Lower leg skin (tissue), 3 donors: Measurements from ENCODE around the gene PKP2.

Experiments used
- POLR2A ChIP-seq, 2 donors: fragments of 450-650 bp; IDR thresholded peaks; one replicate each; pipeline ENCODE4 v1.6.1; 2016 to 2017; ENCODE audit warnings: antibody characterized with exemption in 2 of 2, mild to moderate bottlenecking in 1 of 2, moderate library complexity in 1 of 2
- TF ChIP-seq, protein P1 (sequence below), 3 donors: fragments of 450-650 bp; IDR thresholded peaks; one replicate each; pipeline ENCODE4 v1.5.1; 2016; ENCODE audit warnings: antibody characterized with exemption in 3 of 3, mild to moderate bottlenecking in 3 of 3, moderate library complexity in 2 of 3

DNA sequence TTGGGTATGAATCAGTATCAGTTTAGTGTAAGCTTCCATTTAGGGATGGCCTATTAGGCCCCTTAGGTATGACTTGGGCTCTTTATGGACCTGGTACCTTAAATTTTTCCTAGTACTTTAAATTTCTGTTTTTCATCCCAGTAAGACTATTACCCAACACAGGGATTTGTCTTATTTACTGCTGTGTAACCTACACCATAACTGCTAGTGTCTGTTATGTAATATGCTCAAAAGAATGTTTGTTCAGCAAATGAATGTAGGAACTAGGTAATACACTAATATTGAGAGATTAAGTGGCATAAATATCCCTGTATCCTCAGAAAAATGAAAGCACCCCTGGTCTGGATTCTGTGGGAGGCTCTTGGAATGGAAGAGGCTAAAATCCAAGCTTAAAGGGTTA lies 77.2 kb downstream of the PKP2 start:
- TF ChIP-seq, protein P1, sequence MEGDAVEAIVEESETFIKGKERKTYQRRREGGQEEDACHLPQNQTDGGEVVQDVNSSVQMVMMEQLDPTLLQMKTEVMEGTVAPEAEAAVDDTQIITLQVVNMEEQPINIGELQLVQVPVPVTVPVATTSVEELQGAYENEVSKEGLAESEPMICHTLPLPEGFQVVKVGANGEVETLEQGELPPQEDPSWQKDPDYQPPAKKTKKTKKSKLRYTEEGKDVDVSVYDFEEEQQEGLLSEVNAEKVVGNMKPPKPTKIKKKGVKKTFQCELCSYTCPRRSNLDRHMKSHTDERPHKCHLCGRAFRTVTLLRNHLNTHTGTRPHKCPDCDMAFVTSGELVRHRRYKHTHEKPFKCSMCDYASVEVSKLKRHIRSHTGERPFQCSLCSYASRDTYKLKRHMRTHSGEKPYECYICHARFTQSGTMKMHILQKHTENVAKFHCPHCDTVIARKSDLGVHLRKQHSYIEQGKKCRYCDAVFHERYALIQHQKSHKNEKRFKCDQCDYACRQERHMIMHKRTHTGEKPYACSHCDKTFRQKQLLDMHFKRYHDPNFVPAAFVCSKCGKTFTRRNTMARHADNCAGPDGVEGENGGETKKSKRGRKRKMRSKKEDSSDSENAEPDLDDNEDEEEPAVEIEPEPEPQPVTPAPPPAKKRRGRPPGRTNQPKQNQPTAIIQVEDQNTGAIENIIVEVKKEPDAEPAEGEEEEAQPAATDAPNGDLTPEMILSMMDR (IDR thresholded peaks at IDR 0.05): no peak
- no peak for TF ChIP-seq POLR2A (IDR thresholded peaks at IDR 0.05)
